HepG2 (cell line): Measurements from ENCODE around the gene GALNT15. TPM values are rescaled to one million over a fixed set of nuclear protein-coding genes. Genes with fewer than 3 reads are reported as not detected.

Source experiments
- FLYWCH1 ChIP-seq: sonication (generic); formaldehyde crosslinking; IDR thresholded peaks from 2 replicates; pipeline ENCODE4 v1.8.1; 2023; ENCODE audit warnings: mild to moderate bottlenecking, missing genetic modification reagents
- HDAC2 ChIP-seq: sonication (generic); formaldehyde crosslinking; IDR thresholded peaks from 2 replicates; pipeline ENCODE4 v1.4.0; 2020; ENCODE audit warnings: missing genetic modification reagents
- HNF4A ChIP-seq: sonication (generic); formaldehyde crosslinking; IDR thresholded peaks from 2 replicates; pipeline ENCODE4 v1.4.0; 2020; ENCODE audit warnings: missing genetic modification reagents
- HNRNPUL1 ChIP-seq: fragments of 200-400 bp; formaldehyde crosslinking; IDR thresholded peaks from 2 replicates; pipeline ENCODE4 v1.6.1; 2017; ENCODE audit warnings: low read depth, mild to moderate bottlenecking, low read length, moderate library complexity
- JUNB ChIP-seq: sonication (generic); formaldehyde crosslinking; IDR thresholded peaks from 2 replicates; pipeline ENCODE4 v1.8.0; 2022; ENCODE audit warnings: missing genetic modification reagents, mild to moderate bottlenecking, borderline replicate concordance
- NR1H2 ChIP-seq: sonication (generic); formaldehyde crosslinking; IDR thresholded peaks from 2 replicates; pipeline ENCODE4 v1.8.1; 2022; ENCODE audit warnings: low read depth, missing genetic modification reagents, borderline replicate concordance
- NR2F6 ChIP-seq, 2 experiments: IDR thresholded peaks; 2 replicates each; pipeline ENCODE4 v1.6.1; 2016; ENCODE audit warnings: antibody characterized with exemption in 1 of 2, mild to moderate bottlenecking in 1 of 2
- NR3C1 ChIP-seq: sonication (generic); formaldehyde crosslinking; IDR thresholded peaks from 2 replicates; pipeline ENCODE4 v1.4.0; 2020; ENCODE audit warnings: missing genetic modification reagents
- PAWR ChIP-seq: sonication (generic); formaldehyde crosslinking; IDR thresholded peaks from 2 replicates; pipeline ENCODE4 v1.4.0; 2020; ENCODE audit warnings: missing genetic modification reagents, mild to moderate bottlenecking, borderline replicate concordance
- YEATS2 ChIP-seq: sonication (generic); formaldehyde crosslinking; IDR thresholded peaks from 2 replicates; pipeline ENCODE4 v1.4.0; 2020; ENCODE audit warnings: missing genetic modification reagents, borderline replicate concordance
- ZMAT3 ChIP-seq: sonication (generic); formaldehyde crosslinking; conservative IDR thresholded peaks from 2 replicates; pipeline ENCODE4 v1.7.0; 2021; ENCODE audit warnings: missing genetic modification reagents
- ZNF17 ChIP-seq: sonication (generic); formaldehyde crosslinking; IDR thresholded peaks from 2 replicates; pipeline ENCODE4 v1.5.0; 2020; ENCODE audit warnings: mild to moderate bottlenecking, missing genetic modification reagents
- ZNF317 ChIP-seq: sonication (generic); formaldehyde crosslinking; IDR thresholded peaks from 2 replicates; pipeline ENCODE4 v1.5.0; 2020; ENCODE audit warnings: mild to moderate bottlenecking, missing genetic modification reagents
- ZNF713 ChIP-seq: sonication (generic); formaldehyde crosslinking; IDR thresholded peaks from 2 replicates; pipeline ENCODE4 v1.4.0; 2020; ENCODE audit warnings: mild to moderate bottlenecking, missing genetic modification reagents
- polyA plus RNA-seq, 8 experiments: library from polyadenylated mRNA; depleted of rRNA in 3 of 8; stranded (reverse) in 7 of 8; unstranded in 1 of 8; fragments of >200 nt; fragmentation: Illumina TruSeq in 4 of 8; extraction: Trizol in 4 of 8; gene quantifications; 2 replicates each; pipeline versions ENCODE4 v1.2.1 to v1.2.3, GENCODE V29; 2011 to 2016; ENCODE audit warnings: low read depth in 4 of 8, missing spikeins in 1 of 8, mixed read lengths in 1 of 8; ENCODE audit not compliant: insufficient read depth in 1 of 8
- total RNA-seq, 5 experiments: library from RNA; depleted of rRNA; stranded (reverse); fragments of >200 nt; fragmentation: Illumina TruSeq; extraction: Trizol; gene quantifications; 2 replicates each; pipeline ENCODE4 v1.2.3, GENCODE V29; 2016; ENCODE audit warnings: low read depth in 1 of 5
- TF ChIP-seq, protein P1 (sequence below): sonication (generic); formaldehyde crosslinking; IDR thresholded peaks from 2 replicates; pipeline ENCODE4 v1.4.0; 2020; ENCODE audit warnings: missing genetic modification reagents
- TF ChIP-seq, protein P2 (sequence below): sonication (generic); formaldehyde crosslinking; conservative IDR thresholded peaks from 2 replicates; pipeline ENCODE4 v1.4.0; 2020; ENCODE audit warnings: missing genetic modification reagents
- TF ChIP-seq, protein P3 (sequence below): sonication (generic); formaldehyde crosslinking; IDR thresholded peaks from 2 replicates; pipeline ENCODE4 v1.5.1; 2020; ENCODE audit warnings: mild to moderate bottlenecking, missing genetic modification reagents
- TF ChIP-seq, protein P4 (sequence below): sonication (generic); formaldehyde crosslinking; IDR thresholded peaks from 2 replicates; pipeline ENCODE4 v1.4.0; 2020; ENCODE audit warnings: missing genetic modification reagents, mild to moderate bottlenecking, borderline replicate concordance

GALNT15 gene
- total and polyA plus RNA-seq, 2 of the 13 experiments (the other 11 are each of a cell fraction or from before 2014, with no cell fraction given): 0.02 to 0.04 TPM

DNA sequence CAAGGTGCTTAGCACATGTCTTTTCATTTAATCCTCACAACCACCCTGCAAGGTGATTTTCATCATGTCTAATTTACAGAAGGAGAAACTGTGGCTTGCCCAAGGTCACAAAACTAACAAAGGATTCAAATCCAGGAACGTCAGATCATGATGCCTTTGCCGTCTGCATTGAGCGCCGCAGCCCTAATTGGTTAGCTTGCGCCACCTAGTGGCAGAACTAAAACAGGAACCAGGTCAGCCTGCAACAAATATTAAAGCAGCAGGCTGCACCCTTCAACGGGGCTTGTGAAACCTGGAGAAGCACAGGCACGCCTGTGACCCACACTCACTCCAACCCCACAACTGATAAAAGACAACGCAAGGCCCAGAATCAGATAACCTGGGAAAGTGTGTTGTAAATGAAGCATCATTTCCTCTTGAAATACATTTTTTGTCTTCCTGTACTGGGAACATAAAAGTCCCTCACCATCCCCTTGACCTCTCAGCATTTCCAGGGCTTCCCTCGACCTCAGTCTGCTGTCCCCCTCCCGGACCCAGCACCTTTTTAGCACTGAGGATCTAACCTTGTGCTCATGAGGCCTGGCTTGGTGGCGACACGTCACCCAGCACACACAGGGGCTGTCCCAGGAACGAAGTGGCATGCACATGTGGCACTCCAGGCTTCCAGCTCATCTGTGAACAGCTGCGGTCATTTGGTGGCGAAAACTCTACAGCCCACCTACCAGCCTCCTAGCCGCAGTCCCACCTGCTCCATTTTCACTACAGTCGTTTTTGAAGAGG, 73.0 kb downstream of the GALNT15 start (continued):
- TF ChIP-seq JUNB (CRISPR knock-in tag) (no peak), HNRNPUL1 (no peak), FLYWCH1 (CRISPR knock-in tag) (no peak), NR1H2 (CRISPR knock-in tag) (no peak), NR3C1 (CRISPR knock-in tag) (no peak), ZNF17 (CRISPR knock-in tag) (no peak), ZNF317 (CRISPR knock-in tag) (no peak), HNF4A (CRISPR knock-in tag) (peak; percentile 19; the same call in 1 of the 2 replicates), YEATS2 (CRISPR knock-in tag) (peak; percentile 26; the same call in 1 of the 2 replicates), ZMAT3 (CRISPR knock-in tag) (no peak), NR2F6 (IDR thresholded peaks at IDR 0.05) (no peak), NR2F6 (CRISPR knock-in tag; IDR thresholded peaks at IDR 0.05) (no peak), HDAC2 (peak; percentile 38; the same call in 1 of the 2 replicates), ZNF713 (no peak), PAWR (CRISPR knock-in tag) (no peak)
- TF ChIP-seq, protein P1, sequence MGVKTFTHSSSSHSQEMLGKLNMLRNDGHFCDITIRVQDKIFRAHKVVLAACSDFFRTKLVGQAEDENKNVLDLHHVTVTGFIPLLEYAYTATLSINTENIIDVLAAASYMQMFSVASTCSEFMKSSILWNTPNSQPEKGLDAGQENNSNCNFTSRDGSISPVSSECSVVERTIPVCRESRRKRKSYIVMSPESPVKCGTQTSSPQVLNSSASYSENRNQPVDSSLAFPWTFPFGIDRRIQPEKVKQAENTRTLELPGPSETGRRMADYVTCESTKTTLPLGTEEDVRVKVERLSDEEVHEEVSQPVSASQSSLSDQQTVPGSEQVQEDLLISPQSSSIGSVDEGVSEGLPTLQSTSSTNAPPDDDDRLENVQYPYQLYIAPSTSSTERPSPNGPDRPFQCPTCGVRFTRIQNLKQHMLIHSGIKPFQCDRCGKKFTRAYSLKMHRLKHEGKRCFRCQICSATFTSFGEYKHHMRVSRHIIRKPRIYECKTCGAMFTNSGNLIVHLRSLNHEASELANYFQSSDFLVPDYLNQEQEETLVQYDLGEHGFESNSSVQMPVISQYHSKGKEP (CRISPR knock-in tag): no peak
- TF ChIP-seq, protein P2, sequence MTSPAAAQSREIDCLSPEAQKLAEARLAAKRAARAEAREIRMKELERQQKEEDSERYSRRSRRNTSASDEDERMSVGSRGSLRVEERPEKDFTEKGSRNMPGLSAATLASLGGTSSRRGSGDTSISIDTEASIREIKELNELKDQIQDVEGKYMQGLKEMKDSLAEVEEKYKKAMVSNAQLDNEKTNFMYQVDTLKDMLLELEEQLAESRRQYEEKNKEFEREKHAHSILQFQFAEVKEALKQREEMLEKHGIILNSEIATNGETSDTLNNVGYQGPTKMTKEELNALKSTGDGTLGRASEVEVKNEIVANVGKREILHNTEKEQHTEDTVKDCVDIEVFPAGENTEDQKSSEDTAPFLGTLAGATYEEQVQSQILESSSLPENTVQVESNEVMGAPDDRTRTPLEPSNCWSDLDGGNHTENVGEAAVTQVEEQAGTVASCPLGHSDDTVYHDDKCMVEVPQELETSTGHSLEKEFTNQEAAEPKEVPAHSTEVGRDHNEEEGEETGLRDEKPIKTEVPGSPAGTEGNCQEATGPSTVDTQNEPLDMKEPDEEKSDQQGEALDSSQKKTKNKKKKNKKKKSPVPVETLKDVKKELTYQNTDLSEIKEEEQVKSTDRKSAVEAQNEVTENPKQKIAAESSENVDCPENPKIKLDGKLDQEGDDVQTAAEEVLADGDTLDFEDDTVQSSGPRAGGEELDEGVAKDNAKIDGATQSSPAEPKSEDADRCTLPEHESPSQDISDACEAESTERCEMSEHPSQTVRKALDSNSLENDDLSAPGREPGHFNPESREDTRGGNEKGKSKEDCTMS (CRISPR knock-in tag): no peak
- TF ChIP-seq, protein P3, sequence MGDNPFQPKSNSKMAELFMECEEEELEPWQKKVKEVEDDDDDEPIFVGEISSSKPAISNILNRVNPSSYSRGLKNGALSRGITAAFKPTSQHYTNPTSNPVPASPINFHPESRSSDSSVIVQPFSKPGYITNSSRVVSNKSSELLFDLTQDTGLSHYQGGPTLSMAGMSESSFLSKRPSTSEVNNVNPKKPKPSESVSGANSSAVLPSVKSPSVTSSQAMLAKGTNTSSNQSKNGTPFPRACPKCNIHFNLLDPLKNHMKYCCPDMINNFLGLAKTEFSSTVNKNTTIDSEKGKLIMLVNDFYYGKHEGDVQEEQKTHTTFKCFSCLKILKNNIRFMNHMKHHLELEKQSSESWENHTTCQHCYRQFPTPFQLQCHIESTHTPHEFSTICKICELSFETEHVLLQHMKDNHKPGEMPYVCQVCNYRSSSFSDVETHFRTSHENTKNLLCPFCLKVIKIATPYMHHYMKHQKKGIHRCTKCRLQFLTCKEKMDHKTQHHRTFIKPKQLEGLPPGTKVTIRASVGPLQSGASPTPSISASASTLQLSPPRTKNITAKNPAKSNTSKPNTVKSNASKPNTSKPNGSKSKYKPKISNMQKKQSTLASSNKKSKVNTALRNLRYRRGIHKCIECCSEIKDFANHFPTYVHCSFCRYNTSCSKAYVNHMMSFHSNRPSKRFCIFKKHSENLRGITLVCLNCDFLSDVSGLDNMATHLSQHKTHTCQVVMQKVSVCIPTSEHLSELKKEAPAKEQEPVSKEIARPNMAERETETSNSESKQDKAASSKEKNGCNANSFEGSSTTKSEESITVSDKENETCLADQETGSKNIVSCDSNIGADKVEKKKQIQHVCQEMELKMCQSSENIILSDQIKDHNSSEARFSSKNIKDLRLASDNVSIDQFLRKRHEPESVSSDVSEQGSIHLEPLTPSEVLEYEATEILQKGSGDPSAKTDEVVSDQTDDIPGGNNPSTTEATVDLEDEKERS: 0 out of 2 replicates have a peak, but pooled peaks have one; percentile 55
- TF ChIP-seq, protein P4, sequence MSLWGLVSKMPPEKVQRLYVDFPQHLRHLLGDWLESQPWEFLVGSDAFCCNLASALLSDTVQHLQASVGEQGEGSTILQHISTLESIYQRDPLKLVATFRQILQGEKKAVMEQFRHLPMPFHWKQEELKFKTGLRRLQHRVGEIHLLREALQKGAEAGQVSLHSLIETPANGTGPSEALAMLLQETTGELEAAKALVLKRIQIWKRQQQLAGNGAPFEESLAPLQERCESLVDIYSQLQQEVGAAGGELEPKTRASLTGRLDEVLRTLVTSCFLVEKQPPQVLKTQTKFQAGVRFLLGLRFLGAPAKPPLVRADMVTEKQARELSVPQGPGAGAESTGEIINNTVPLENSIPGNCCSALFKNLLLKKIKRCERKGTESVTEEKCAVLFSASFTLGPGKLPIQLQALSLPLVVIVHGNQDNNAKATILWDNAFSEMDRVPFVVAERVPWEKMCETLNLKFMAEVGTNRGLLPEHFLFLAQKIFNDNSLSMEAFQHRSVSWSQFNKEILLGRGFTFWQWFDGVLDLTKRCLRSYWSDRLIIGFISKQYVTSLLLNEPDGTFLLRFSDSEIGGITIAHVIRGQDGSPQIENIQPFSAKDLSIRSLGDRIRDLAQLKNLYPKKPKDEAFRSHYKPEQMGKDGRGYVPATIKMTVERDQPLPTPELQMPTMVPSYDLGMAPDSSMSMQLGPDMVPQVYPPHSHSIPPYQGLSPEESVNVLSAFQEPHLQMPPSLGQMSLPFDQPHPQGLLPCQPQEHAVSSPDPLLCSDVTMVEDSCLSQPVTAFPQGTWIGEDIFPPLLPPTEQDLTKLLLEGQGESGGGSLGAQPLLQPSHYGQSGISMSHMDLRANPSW (CRISPR knock-in tag): no peak
